ENCODE results near the gene ALDH3B1.

GRCh38 chr11:68033708-68034045 is 23.6 kb downstream of the ALDH3B1 start:
- TF ChIP-seq EZH2 (IDR thresholded peaks at IDR 0.05; ENCODE audit: low read length) (no peak), CTCF (optimal IDR thresholded peaks at IDR 0.05 in 1 of 3, IDR thresholded peaks at IDR 0.05 in 1 of 3, conservative IDR thresholded peaks at IDR 0.05 in 1 of 3; ENCODE audit: extremely low read depth in 1 of 3, insufficient read depth in 2 of 3, low read length in 3 of 3) (no peak)
